ENCODE results near the gene C10orf88. TPM values are rescaled to one million over a fixed set of nuclear protein-coding genes. Genes with fewer than 3 reads are reported as not detected.

C10orf88 gene
- total RNA-seq, result 10 to 100 TPM in 1 of 5 donors, 1 to 10 TPM in 4; 1.7 to 17.1 (median 5.9) TPM
- polyA plus RNA-seq, result 1 to 10 TPM; 3.1 to 4.0 (median 3.2) TPM
- long read RNA-seq, donor 1, result 0 reads
- long read RNA-seq, donor 2, result 0 reads
- long read RNA-seq, donor 3, partial matches to known transcripts, result 0 of 2 reads
- long read RNA-seq, donor 3, other reads (novel, unspliced or antisense), result 0 of 2 reads
- long read RNA-seq, donor 4, result 0 reads
- long read RNA-seq, donor 5, transcript C10orf88-204 (6 exons, 2,482 nt), result major isoform, 5 of 5 reads
- long read RNA-seq, donor 5, partial matches to known transcripts, result 0 of 5 reads
- long read RNA-seq, donor 5, other reads (novel, unspliced or antisense), result 0 of 5 reads
- long read RNA-seq, donor 6, partial matches to known transcripts, result 0 of 3 reads
- long read RNA-seq, donor 6, other reads (novel, unspliced or antisense), result 0 of 3 reads
- long read RNA-seq, donor 7, partial matches to known transcripts, result 0 of 1 reads
- long read RNA-seq, donor 7, other reads (novel, unspliced or antisense), result 0 of 1 reads
- long read RNA-seq, donor 8, partial matches to known transcripts, result 0 of 3 reads
- long read RNA-seq, donor 8, other reads (novel, unspliced or antisense), result 0 of 3 reads
- long read RNA-seq, donor 9, result 0 reads
- long read RNA-seq, donor 10, result 0 reads

DNA sequence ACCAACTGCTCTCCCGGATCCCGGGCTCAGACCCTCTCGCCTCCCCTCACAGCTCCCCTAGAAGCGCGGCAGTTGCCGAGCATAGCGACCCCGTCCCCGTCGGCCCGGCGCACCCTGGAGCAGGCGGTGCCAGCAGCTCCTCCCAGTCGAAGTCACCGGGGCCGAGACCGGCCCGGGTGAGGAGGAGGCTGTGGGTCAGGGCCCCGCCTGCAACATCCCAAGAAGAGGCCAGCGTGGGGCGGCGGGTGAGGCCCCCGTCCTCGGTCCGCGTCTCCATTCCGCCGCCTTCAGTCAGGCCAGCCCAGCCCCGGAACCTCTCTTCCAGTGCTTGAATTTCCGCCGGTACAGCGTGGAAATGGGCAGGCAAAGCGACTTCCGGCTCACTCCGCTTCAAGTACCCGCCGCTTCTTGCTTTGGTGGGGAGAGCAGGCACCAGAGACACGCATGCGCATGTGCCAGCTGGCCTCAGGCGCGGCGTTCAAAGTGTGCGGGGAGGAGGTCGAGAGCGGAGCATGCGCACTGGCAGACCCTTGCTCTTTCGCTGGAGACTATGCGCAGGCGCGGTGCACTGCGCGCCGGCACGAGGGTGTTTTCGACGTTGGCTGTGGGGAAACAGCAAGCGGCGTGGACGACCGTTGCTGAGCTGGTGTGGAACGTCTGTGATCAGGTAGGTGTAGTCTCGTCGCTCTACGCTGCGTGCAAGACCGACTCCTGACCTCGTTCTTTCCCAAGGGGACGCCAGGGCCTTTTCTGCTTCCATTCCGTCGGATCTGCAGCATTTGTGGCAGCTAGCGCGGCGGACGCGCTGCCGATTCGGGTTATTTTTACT, at the start of gene C10orf88:
Gene C10orf88, minus strand, starts transcription at position 326 of the 829 bp plus-strand sequence. Its CDS starts 49 bp downstream, at position 277.
- peak; percentile 97 to 100 for DNase-seq
- H3K27me3 ChIP-seq, result no peaks in the 10 kb centered on the region
- peaks cover 13 to 35% (median 26%) of the 10 kb centered on the region in 4 donors for H3K4me1 ChIP-seq
- TF ChIP-seq POLR2A (IDR thresholded peaks at IDR 0.05) (peak in 1 of 4 donors; percentile 40), EP300 (IDR thresholded peaks at IDR 0.05) (no peak), POLR2AphosphoS5 (IDR thresholded peaks at IDR 0.05) (peak; percentile 58 to 95 (median 78))
- TF ChIP-seq, protein P1, sequence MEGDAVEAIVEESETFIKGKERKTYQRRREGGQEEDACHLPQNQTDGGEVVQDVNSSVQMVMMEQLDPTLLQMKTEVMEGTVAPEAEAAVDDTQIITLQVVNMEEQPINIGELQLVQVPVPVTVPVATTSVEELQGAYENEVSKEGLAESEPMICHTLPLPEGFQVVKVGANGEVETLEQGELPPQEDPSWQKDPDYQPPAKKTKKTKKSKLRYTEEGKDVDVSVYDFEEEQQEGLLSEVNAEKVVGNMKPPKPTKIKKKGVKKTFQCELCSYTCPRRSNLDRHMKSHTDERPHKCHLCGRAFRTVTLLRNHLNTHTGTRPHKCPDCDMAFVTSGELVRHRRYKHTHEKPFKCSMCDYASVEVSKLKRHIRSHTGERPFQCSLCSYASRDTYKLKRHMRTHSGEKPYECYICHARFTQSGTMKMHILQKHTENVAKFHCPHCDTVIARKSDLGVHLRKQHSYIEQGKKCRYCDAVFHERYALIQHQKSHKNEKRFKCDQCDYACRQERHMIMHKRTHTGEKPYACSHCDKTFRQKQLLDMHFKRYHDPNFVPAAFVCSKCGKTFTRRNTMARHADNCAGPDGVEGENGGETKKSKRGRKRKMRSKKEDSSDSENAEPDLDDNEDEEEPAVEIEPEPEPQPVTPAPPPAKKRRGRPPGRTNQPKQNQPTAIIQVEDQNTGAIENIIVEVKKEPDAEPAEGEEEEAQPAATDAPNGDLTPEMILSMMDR (IDR thresholded peaks at IDR 0.05), result peak in 1 of 7 experiments; percentile 30
- 5 to 13% (median 6%) methylated on average over 27 to 77 of the region's 77 CpGs for WGBS, 5 donors
- peak within 1 kb of the TSS; percentile 64 to 85 (median 81) for H3K27ac ChIP-seq
- H3K4me3 ChIP-seq, result peak within 1 kb of the TSS; percentile 61 to 96 (median 84)
- intact Hi-C loops (cut with DNase I; ENCODE audit: low total_unique reads), result no loop called here
- peaks cover 0 to 5% (median 0%) of the 10 kb centered on the region in 4 donors for H3K9me3 ChIP-seq
- peaks cover 0 to 8% (median 6%) of the 10 kb centered on the region in 4 donors for H3K36me3 ChIP-seq

GRCh38 chr10:123001370-123001769, 47.3 kb upstream of the C10orf88 start:
- no peak overlapping the region for H3K27ac ChIP-seq

GRCh38 chr10:123000155-123000554, 46.1 kb upstream of the C10orf88 start:
- H3K4me3 ChIP-seq, result no peak overlapping the region
- TF ChIP-seq POLR2AphosphoS5 (IDR thresholded peaks at IDR 0.05) (no peak), EP300 (IDR thresholded peaks at IDR 0.05) (no peak), POLR2A (IDR thresholded peaks at IDR 0.05) (no peak)
- TF ChIP-seq, protein P1 (IDR thresholded peaks at IDR 0.05), result no peak
- no peak overlapping the region for H3K27ac ChIP-seq
- intact Hi-C loops (cut with DNase I; ENCODE audit: low total_unique reads), result no loop called here
- WGBS, 5 donors, result 80 to 84% (median 83%) methylated on average over 3 of the region's 3 CpGs
- no peaks in the 10 kb centered on the region for H3K27me3 ChIP-seq
- DNase-seq, result no peak
- H3K4me1 ChIP-seq, result peaks cover 0 to 55% (median 30%) of the 10 kb centered on the region in 4 donors
- H3K36me3 ChIP-seq, result peaks cover 2 to 34% (median 31%) of the 10 kb centered on the region in 4 donors
- no peaks in the 10 kb centered on the region for H3K9me3 ChIP-seq

More at GRCh38 chr10:123001370-123001769, 47.3 kb upstream of the C10orf88 start:
- no peak for DNase-seq
- intact Hi-C loops (cut with DNase I; ENCODE audit: low total_unique reads), result no loop called here
- Histone ChIP-seq H3K27me3 (no peaks in the 10 kb centered on the region), H3K4me1 (peaks cover 0 to 67% (median 36%) of the 10 kb centered on the region in 4 donors), H3K9me3 (no peaks in the 10 kb centered on the region), H3K36me3 (peaks cover 0 to 28% (median 20%) of the 10 kb centered on the region in 4 donors), H3K4me3 (no peak overlapping the region)
- TF ChIP-seq POLR2AphosphoS5 (IDR thresholded peaks at IDR 0.05) (no peak), EP300 (IDR thresholded peaks at IDR 0.05) (no peak), POLR2A (IDR thresholded peaks at IDR 0.05) (no peak)
- TF ChIP-seq, protein P1 (IDR thresholded peaks at IDR 0.05), result no peak
- 84 to 99% (median 95%) methylated on average over 2 of the region's 2 CpGs for WGBS, 5 donors

DNA sequence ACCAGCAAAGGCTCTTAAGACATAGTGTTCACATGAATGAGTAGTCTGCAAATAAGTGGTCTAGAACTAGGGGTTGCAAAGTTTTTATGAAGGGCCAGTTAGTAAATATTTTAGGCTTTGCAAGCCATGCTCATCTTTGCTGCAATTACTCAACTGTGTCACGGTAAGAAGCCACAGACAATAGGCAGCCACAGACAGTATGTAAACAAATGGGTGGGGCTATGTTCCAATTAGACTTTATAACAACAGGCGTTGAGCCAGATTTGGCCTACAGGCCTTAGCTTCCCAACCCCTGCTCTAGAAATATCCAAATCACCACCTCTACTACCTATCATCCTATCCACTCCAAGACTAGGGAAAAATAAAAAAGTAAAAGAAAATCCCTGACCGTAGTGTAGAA, 45.3 kb upstream of the C10orf88 start:
- WGBS, 5 donors, result 42 to 50% (median 43%) methylated on average over 3 of the region's 3 CpGs
- no peak for DNase-seq
- Histone ChIP-seq H3K9me3 (no peaks in the 10 kb centered on the region), H3K27ac (no peak overlapping the region), H3K36me3 (peaks cover 8 to 42% (median 39%) of the 10 kb centered on the region in 4 donors), H3K4me1 (peaks cover 0 to 47% (median 26%) of the 10 kb centered on the region in 4 donors), H3K27me3 (no peaks in the 10 kb centered on the region), H3K4me3 (no peak overlapping the region)
- TF ChIP-seq POLR2AphosphoS5 (IDR thresholded peaks at IDR 0.05), result no peak
- intact Hi-C loops (cut with DNase I; ENCODE audit: low total_unique reads), result no loop called here
